CD4-positive, alpha-beta T cell treated with Interleukin-4 for 1 hour (primary cell): ENCODE measurements around the gene PLEKHH1.
A peak's percentile ranks its signal among the peaks of the same experiment; 100 is the strongest.

Experiments used
- DNase-seq, 2 donors: peaks; one replicate each; pipeline ENCODE4 v3.0.0-alpha.2; 2020 to 2022

The PLEKHH1 gene

DNA sequence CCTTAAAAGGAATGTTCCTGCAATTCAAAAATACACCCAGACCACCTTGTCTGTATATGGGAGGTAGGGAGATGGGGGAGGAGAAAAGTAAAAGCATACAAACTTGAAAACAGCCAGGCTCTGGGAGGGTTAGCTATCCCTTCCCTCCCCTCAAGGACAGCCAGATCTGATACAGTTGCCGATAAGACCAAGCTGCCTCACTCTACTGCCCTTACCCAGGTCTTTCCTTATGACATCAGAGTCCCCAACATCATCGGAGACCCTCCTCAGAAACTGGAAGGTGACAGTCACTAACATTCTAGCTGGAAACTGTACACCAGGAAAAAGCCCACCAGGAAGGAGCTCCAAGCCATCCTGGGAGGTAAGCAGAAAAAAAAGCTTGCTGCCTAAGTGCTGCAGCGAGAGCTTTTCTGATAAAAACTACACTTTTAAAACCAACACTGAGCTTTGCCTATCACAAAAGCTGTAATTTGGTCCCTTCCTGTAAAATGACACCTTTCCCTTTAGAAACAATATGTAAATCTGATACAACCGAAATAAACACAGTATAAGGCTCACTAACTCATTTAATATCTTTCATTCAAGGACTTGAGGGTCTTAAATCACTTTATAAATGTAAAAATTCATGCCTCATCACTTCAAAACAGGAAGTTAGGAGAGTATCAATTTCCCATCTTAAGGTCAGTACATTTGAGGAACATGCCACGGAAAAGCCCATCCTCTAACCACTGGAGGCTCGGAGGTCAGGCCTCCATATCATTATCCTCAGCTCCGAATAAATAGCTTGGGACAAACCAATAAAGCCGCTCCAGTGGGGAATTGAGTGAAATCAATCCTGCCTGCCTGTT lies 20.4 kb upstream of the PLEKHH1 start:
- DNase-seq = no peak

DNA sequence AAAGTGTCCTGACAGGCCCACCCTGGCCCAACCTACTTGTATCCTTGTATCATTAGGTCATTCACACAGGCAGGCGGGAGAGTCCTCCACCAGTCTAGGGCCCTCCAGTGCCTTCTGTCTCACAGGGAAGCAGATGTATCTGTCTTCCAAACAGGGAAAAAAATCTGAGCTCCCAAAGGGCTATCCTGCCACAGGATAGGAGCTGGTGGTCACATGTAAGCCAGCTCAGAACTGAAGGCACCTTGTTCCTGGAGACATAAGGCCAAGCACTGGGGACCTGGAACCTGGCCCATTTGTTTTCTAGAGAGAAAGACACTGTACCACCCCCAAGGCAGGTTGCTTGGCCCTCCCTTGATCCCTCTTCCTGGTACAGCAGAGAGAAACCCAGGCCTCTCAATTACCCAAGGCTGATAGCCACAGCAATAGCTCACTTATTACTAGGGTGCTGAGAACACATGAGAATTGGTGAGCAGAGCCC lies 19.4 kb upstream of the PLEKHH1 start:
- no peak for DNase-seq

DNA sequence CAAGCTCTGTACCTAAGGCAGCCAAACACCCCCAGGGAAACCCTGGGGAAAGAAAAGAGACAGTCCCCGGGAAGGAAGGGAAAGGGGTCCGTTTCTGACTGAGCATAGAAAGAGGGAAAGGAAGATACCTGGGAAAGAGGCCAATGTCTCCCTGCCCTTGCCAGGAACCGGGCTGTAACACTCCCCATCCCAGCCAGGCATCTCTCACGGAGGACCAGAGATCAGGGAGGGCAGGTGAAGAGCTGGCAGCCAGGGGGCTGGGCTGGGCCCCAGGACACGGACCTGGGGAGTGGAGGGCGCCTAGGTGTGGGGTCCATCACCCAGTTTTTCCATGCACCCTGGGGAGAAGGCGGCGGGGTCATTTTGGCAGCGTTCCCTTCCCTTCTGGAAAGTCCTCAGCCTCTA lies 18.9 kb upstream of the PLEKHH1 start:
- no peak for DNase-seq

DNA sequence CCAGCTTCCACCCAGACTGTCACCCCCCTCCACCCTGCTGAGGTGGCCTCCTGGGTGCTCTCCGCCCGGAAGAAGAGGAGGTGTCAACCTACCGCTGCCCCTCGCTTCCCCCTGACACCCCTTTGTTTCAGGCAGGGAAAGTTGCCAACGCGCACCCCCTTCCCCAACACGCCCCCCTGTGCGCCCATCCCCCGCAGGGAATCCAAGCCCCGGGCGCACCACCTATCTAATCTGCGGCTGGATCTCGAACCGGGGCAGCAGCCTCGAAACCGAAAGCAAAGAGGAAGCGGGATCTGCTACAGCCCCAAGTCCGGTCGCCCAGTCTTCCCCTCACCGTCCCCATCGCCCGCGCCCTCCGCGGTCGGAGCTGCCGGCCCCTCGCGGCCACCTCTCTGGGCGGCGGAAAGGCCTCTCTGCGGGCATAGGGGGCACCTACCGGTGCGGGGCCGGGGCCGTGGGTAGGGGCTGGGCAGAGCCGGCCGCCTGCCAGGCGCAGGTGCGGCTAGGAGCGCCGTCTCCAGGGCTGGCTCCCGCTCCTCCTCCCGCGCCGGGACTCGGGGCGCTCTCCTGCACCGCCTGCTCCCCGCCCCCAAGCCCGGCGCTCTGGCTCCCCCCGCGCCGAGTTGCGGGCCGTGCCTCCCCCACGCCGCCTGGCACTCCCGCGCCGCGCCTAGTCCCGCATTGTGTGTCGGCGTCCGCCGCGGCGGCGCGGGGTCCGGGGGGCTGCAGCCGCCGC lies 18.3 kb upstream of the PLEKHH1 start:
- DNase-seq = peak; percentile 39 to 52

- DNase-seq = peak in 1 of 2 donors; percentile 36
Observed at GRCh38 chr14:67515386-67516079, 17.6 kb upstream of the PLEKHH1 start.

GRCh38 chr14:67516676-67517075 lies 16.4 kb upstream of the PLEKHH1 start:
- no peak for DNase-seq

GRCh38 chr14:67517083-67517482 lies 16.0 kb upstream of the PLEKHH1 start:
- no peak for DNase-seq

DNA sequence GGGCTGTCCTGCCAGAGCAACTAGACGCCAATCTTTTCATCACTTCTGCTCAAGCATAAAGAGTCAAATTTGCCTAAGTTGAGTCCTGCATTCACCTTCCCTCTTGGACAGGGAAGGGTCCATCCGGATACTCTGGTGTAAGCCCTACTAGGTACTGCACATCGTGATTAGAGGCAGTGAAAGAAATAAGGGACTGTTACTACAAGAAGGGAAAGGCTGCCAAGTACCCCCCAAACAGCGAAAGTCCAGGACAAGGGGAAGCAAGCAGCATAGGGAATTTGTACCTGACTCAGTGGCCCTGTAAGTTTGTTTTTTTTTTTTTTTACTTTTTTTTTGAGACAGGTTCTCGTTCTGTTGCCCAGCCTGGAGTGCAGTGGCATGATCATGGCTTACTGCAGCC lies 13.7 kb upstream of the PLEKHH1 start:
- DNase-seq = no peak

- no peak for DNase-seq
Observed at GRCh38 chr14:67520482-67520881, 12.6 kb upstream of the PLEKHH1 start.

DNA sequence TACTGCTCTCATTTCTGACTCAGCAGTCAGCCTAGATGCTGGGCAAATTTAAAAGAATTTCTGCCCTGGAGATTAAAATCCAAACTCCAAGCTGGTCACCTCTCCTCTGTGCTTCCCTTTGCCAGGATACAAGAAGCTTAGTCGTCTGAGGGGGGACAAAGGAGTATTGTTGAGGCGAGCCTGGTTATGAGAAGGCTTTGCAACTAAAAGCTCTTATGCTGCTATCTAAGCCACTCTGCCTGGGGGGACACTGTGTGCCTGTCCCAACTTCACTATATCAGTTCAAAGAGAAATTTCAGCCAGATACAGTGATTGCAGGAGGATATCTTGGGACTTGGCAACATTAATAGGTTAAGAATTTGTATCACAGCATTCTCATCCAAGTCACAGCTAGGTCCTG lies 10.8 kb upstream of the PLEKHH1 start:
- DNase-seq = no peak

DNA sequence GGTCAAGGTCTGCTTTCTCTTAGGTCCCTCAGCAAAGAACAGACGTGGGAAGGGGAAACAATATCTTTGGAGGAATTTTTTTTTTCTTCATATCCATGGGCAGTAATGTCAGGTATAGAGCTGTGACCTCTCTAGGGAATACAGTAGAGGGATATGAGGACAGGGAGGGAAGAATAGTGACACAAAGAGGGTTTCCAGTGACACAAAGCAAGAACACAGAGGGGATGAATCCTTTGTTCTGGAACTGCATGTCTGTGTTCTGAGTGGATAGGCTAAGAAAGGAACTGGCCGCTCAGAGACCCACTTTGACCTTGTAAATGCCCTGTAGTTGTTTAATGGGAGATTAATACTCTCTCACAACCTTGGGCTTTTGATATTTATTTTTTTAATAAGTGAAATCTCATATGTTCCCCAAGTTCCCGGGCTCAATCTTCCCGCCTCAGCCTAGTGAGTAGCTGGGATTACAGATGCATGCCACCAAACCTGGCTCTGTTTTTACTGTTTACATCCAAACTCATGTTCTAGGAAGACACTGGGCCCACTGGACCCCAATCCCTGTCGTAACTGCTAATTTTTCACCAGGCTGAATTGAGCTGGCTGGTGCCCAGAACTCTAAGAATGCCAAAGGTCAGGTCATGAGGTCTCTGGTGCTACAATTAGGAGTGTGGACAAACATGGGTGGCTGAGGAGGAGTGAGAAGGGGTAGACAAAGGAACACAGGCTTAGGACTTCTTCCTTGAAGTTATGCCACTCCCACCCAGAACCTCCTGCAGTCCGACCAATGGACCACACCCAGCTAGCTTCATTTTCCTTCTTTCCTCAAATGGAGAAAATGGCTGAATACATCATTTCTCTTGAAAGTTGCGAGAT lies 9.1 kb upstream of the PLEKHH1 start:
- no peak for DNase-seq

DNA sequence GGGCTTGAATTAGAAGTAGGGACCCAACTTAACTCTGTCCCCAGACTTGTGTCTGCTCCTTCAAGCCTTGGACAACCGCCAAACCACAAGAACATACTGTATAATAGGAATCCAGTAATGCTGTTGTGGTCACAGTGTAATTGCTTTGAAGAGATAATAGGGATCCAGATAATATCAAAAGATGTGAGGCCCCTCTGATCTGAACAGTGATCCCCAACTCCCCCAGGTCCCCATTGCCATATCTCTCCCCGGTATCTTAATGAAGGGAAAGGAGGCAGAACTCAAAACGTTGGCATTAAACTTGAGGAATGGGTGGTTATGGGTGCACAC lies 8.5 kb upstream of the PLEKHH1 start:
- DNase-seq = no peak

- no peak for DNase-seq
Observed at GRCh38 chr14:67525389-67525788, 7.7 kb upstream of the PLEKHH1 start.

DNA sequence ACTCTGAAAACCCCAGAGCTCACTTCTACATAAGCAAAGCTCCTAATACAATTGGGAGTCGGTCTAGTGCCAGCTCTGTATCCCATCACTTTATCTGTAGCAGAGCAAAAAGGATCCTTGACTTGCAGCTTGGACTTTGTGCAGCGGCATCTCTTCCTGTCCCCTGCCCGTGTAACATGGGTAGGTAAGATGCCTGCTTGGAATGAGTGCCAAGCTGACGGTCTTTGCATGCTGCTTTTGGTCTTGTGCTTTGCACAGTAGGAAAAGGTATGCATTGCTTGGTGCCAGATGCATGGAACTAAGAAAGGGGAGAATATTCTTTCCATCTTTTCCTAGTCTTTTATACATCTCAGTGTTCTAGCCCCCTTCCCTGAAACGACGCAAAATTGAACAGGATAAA lies 6.9 kb upstream of the PLEKHH1 start:
- no peak for DNase-seq

GRCh38 chr14:67526676-67527459 lies 6.2 kb upstream of the PLEKHH1 start:
- peak; percentile 45 to 59 for DNase-seq

GRCh38 chr14:67527756-67528155 lies 5.3 kb upstream of the PLEKHH1 start:
- no peak for DNase-seq

- no peak for DNase-seq
Observed at GRCh38 chr14:67528276-67528675, 4.8 kb upstream of the PLEKHH1 start.

- DNase-seq = no peak
Observed at GRCh38 chr14:67529947-67530935, 2.8 kb upstream of the PLEKHH1 start.

- no peak for DNase-seq
Observed at GRCh38 chr14:67532606-67532997, 488 bp upstream of the PLEKHH1 start.

- DNase-seq = no peak
Observed at GRCh38 chr14:67533754-67534085, 630 bp downstream of the PLEKHH1 start.

- no peak for DNase-seq
Observed at GRCh38 chr14:67536087-67536486, 3.0 kb downstream of the PLEKHH1 start.
